Inflammatory macrophage (primary cell): ENCODE results near the gene RBBP8NL.
A peak's percentile ranks its signal among the peaks of the same experiment; 100 is the strongest.

ENCODE experiments used
- DNase-seq, 2 donors: peaks; one replicate each; pipeline ENCODE4 v3.0.0-alpha.2; 2020 to 2022

RBBP8NL gene

GRCh38 chr20:62405981-62406513 lies 21.3 kb downstream of the RBBP8NL start:
- DNase-seq: no peak

- DNase-seq: peak; percentile 9 to 21
Observed at GRCh38 chr20:62405108-62405980, 22.0 kb downstream of the RBBP8NL start.

GRCh38 chr20:62404761-62405107 lies 22.6 kb downstream of the RBBP8NL start:
- no peak for DNase-seq

GRCh38 chr20:62404112-62404665 lies 23.1 kb downstream of the RBBP8NL start:
- no peak for DNase-seq

- DNase-seq: no peak
Observed at GRCh38 chr20:62403331-62403730, 24.0 kb downstream of the RBBP8NL start.

- DNase-seq: no peak
Observed at GRCh38 chr20:62402456-62403150, 24.7 kb downstream of the RBBP8NL start.

- DNase-seq: no peak
Observed at GRCh38 chr20:62401331-62401779, 26.0 kb downstream of the RBBP8NL start.

- DNase-seq: no peak
Observed at GRCh38 chr20:62400541-62400940, 26.8 kb downstream of the RBBP8NL start.

- DNase-seq: no peak
Observed at GRCh38 chr20:62400021-62400420, 27.3 kb downstream of the RBBP8NL start.

GRCh38 chr20:62398120-62398821 lies 29.1 kb downstream of the RBBP8NL start:
- no peak for DNase-seq

- no peak for DNase-seq
Observed at GRCh38 chr20:62396367-62397239, 30.7 kb downstream of the RBBP8NL start.

GRCh38 chr20:62395311-62396242 lies 31.8 kb downstream of the RBBP8NL start:
- no peak for DNase-seq

- DNase-seq: no peak
Observed at GRCh38 chr20:62394248-62395245, 32.8 kb downstream of the RBBP8NL start.

- DNase-seq: no peak
Observed at GRCh38 chr20:62393830-62394229, 33.5 kb downstream of the RBBP8NL start.

GRCh38 chr20:62393335-62393665 lies 34.0 kb downstream of the RBBP8NL start:
- no peak for DNase-seq

GRCh38 chr20:62392621-62393334 lies 34.6 kb downstream of the RBBP8NL start:
- DNase-seq: no peak

- no peak for DNase-seq
Observed at GRCh38 chr20:62392077-62392418, 35.3 kb downstream of the RBBP8NL start.

GRCh38 chr20:62391165-62392076 lies 35.9 kb downstream of the RBBP8NL start:
- DNase-seq: no peak
